C4-2B (cell line): Measurements from ENCODE around the gene UACA.

Experiments
- ZFX ChIP-seq: fragments of 450-650 bp; IDR thresholded peaks from 2 replicates; pipeline ENCODE4 v1.6.1; 2017
- TF ChIP-seq, protein P1 (sequence below): fragments of 450-650 bp; conservative IDR thresholded peaks from 2 replicates; pipeline ENCODE4 v1.5.1; 2017; ENCODE audit warnings: mild to moderate bottlenecking

DNA sequence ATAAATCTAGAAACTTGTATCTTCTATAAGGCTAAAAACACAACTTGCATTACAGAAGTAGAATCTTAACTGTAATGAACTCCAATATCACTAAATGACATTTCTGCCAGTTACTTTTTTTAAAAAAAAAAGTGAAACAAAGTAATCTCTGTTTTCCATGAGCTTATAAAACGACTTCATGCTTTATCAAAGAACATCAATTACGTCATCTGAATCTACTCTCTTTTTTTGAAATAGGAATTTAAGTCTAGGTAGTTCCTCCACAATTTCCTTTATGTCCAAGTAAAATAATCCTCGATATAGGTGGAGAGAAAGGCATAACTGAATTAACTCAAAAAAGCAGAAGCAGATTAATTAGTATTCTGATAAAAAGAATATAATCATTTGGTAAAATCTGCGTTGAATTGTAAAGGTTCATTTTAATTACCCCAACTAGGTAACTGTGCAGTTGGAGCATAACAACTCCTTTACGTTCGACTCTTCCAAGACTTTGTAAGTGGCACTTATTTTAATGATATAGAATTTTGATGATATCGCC lies 1.4 kb downstream of the UACA start:
- TF ChIP-seq, protein P1, sequence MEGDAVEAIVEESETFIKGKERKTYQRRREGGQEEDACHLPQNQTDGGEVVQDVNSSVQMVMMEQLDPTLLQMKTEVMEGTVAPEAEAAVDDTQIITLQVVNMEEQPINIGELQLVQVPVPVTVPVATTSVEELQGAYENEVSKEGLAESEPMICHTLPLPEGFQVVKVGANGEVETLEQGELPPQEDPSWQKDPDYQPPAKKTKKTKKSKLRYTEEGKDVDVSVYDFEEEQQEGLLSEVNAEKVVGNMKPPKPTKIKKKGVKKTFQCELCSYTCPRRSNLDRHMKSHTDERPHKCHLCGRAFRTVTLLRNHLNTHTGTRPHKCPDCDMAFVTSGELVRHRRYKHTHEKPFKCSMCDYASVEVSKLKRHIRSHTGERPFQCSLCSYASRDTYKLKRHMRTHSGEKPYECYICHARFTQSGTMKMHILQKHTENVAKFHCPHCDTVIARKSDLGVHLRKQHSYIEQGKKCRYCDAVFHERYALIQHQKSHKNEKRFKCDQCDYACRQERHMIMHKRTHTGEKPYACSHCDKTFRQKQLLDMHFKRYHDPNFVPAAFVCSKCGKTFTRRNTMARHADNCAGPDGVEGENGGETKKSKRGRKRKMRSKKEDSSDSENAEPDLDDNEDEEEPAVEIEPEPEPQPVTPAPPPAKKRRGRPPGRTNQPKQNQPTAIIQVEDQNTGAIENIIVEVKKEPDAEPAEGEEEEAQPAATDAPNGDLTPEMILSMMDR: no peak
- TF ChIP-seq ZFX: no peak
